CD4-positive, alpha-beta T cell treated with Interferon gamma for 1 hour (primary cell): Measurements from ENCODE around the gene RIPOR3.
A peak's percentile ranks its signal among the peaks of the same experiment; 100 is the strongest.

Experiments used
- DNase-seq: peaks from one replicate; pipeline ENCODE4 v3.0.0-alpha.2; 2020

The RIPOR3 gene

GRCh38 chr20:50690650-50691572 is at the start of gene RIPOR3:
TSS of gene RIPOR3 (minus strand) at chr20:50691542. CDS start at chr20:50691128, 414 bp downstream.
- DNase-seq, result no peak

- no peak for DNase-seq
Observed at GRCh38 chr20:50737352-50737751, 46.0 kb upstream of the RIPOR3 start.

- DNase-seq, result no peak
Observed at GRCh38 chr20:50735813-50736212, 44.5 kb upstream of the RIPOR3 start.

- DNase-seq, result no peak
Observed at GRCh38 chr20:50734730-50735679, 43.7 kb upstream of the RIPOR3 start.

- DNase-seq, result no peak
Observed at GRCh38 chr20:50733644-50734349, 42.5 kb upstream of the RIPOR3 start.

GRCh38 chr20:50731930-50732690 is 40.8 kb upstream of the RIPOR3 start:
- DNase-seq, result no peak

- DNase-seq, result peak; percentile 99
Observed at GRCh38 chr20:50731055-50731929, 40.0 kb upstream of the RIPOR3 start, which contains the start of gene PARD6B. TSS of gene PARD6B (plus strand) at chr20:50731580. CDS start at chr20:50731787, 207 bp downstream.

GRCh38 chr20:50730765-50731054 is 39.4 kb upstream of the RIPOR3 start:
- DNase-seq, result no peak

- no peak for DNase-seq
Observed at GRCh38 chr20:50729901-50730764, 38.8 kb upstream of the RIPOR3 start.

GRCh38 chr20:50728981-50729874 is 37.9 kb upstream of the RIPOR3 start:
- DNase-seq, result no peak

GRCh38 chr20:50728486-50728980 is 37.2 kb upstream of the RIPOR3 start:
- no peak for DNase-seq

GRCh38 chr20:50727792-50728485 is 36.6 kb upstream of the RIPOR3 start:
- DNase-seq, result no peak

- no peak for DNase-seq
Observed at GRCh38 chr20:50726955-50727791, 35.8 kb upstream of the RIPOR3 start.

GRCh38 chr20:50725724-50726005 is 34.3 kb upstream of the RIPOR3 start:
- no peak for DNase-seq

- DNase-seq, result no peak
Observed at GRCh38 chr20:50724851-50725723, 33.7 kb upstream of the RIPOR3 start.

GRCh38 chr20:50724112-50724725 is 32.9 kb upstream of the RIPOR3 start:
- DNase-seq, result no peak
